HAP-1 (cell line): ENCODE measurements around the gene LCE2C.
"Not testable (repeated sequence)": the region's sequence is repeated elsewhere in the genome, so short reads cannot be mapped to it uniquely, and the experiment has no call there.

ENCODE experiments used
- DNase-seq, 2 experiments: peaks; one replicate each; pipeline ENCODE4 v3.0.0-alpha.2; 2016 to 2020; ENCODE audit warnings: low spot score in 2 of 2
- H3K27me3 ChIP-seq: fragments of 250-450 bp; sonication (Bioruptor Pico); 2 replicates; pipeline ENCODE4 v1.5.1; 2020; ENCODE audit warnings: low read depth, mild to moderate bottlenecking, moderate library complexity
- H3K36me3 ChIP-seq: fragments of 250-450 bp; sonication (Bioruptor Pico); replicated peaks from 2 replicates; pipeline ENCODE4 v1.5.1; 2020; ENCODE audit warnings: mild to moderate bottlenecking
- H3K4me1 ChIP-seq: fragments of 250-450 bp; sonication (Bioruptor Pico); 2 replicates; pipeline ENCODE4 v1.5.1; 2020; ENCODE audit warnings: mild to moderate bottlenecking
- H3K4me3 ChIP-seq: fragments of 250-450 bp; sonication (Bioruptor Pico); 2 replicates; pipeline ENCODE4 v1.5.1; 2020; ENCODE audit warnings: mild to moderate bottlenecking, moderate library complexity
- H3K9me3 ChIP-seq: fragments of 250-450 bp; sonication (Bioruptor Pico); 2 replicates; pipeline ENCODE4 v1.5.1; 2020; ENCODE audit warnings: mild to moderate bottlenecking, moderate library complexity
- in situ Hi-C: fragments of 300-500 bp; cut with MboI; formaldehyde crosslinking; loops from 3 replicates; pipeline ENCODE4 v1.14.3; 2020; ENCODE audit warnings: low sequenced_read_pairs, inconsistent platforms, mixed read lengths

The LCE2C gene

DNA sequence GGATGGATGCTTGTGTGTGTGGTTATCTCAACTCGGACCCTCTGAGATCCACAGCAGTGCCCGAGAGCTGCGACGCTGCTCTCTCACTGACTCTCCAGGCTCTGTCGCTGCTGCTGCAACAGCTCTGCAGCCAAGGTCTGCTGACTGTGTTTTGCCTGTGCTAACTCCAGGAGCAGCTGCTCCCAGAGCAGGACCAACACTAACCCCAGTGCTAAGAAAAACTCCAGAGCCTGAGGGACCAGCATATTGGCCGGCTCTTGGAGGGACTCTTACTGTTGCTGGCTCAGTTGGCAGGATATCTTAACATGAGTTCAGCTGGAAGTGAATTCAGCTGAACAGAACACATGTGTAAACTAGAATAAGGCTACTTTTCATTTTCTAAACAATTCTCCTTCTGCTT is 4.4 kb downstream of the LCE2C start:
- peaks cover 4% of the 10 kb centered on the region; the same call in 1 of the 2 replicates for H3K27me3 ChIP-seq
- H3K9me3 ChIP-seq: no peaks in the 10 kb centered on the region
- DNase-seq: no peak
- H3K4me1 ChIP-seq: no peaks in the 10 kb centered on the region
- no peaks in the 10 kb centered on the region for H3K36me3 ChIP-seq
- in situ Hi-C loops: no loop called here
- no peak overlapping the region for H3K4me3 ChIP-seq

DNA sequence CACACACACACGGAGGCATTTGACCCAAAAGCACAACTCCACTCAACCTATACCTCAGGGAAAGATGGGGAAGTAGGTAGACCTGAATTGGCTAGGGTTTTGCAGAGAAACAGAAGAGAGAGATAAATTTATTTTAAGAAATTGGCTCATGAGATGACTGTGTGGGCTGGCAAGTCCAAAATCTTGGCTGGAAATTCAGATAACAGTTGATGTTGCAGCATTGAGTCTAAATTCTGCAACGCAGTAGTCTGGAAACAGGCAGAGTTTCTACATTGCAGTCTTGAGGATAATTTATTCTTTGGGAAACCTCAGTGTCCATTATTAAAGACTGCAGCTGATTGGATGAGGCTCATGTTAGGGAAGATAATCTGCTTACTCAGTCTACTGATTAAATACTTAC is 6.5 kb downstream of the LCE2C start:
- H3K9me3 ChIP-seq: no peaks in the 10 kb centered on the region
- DNase-seq: no peak
- no peaks in the 10 kb centered on the region for H3K36me3 ChIP-seq
- no peak overlapping the region for H3K4me3 ChIP-seq
- peaks cover 4% of the 10 kb centered on the region; the same call in 1 of the 2 replicates for H3K27me3 ChIP-seq
- in situ Hi-C loops: no loop called here
- H3K4me1 ChIP-seq: no peaks in the 10 kb centered on the region

DNA sequence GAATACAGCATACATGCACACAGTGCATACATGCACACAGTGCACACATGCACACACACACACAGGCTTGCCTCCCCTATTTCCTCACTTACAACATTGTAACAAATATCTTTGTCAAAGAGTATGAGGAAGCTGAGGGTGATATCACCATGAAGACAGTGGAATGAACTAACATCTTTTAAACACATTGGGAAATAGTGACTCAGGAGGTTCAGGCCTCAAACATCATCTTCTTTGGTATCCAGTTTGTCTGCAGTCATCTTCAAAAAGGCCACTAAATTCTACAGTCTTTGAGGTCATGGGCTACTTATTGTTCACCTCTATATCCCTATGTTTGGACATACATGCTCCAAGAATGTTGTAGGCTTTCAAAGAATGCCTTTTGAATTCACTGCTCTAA is 8.8 kb downstream of the LCE2C start:
- peaks cover 4% of the 10 kb centered on the region; the same call in 1 of the 2 replicates for H3K27me3 ChIP-seq
- no peak overlapping the region for H3K4me3 ChIP-seq
- H3K4me1 ChIP-seq: no peaks in the 10 kb centered on the region
- no peaks in the 10 kb centered on the region for H3K9me3 ChIP-seq
- in situ Hi-C loops: no loop called here
- DNase-seq: no peak
- H3K36me3 ChIP-seq: no peaks in the 10 kb centered on the region

DNA sequence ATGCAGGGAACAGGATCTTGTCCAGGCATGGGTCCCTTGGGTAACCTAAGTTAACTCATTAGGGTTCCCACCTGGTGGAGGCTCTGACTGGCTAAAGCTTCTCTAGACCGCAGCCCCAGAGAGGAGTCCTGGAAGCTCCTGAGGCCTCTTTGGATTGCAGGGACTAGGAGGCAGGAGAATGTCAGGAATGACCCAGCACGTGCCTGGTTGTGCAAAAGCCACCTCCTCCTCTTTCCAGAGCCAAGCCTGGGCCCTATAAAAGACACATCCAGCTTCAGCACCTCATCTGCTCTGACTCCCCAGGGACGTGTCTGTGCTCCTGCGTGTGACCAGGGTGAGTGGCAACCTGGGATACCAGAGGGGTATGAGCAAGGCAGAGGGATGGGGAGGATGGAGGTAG is 10.7 kb downstream of the LCE2C start, which contains the start of gene LCE2B:
Gene LCE2B (plus strand): TSS at position 301 of the 400 bp plus-strand sequence. CDS start 721 bp downstream, outside the sequence.
- H3K4me3 ChIP-seq, DNase-seq, H3K36me3 ChIP-seq, in situ Hi-C loops, H3K9me3 ChIP-seq, H3K27me3 ChIP-seq, H3K4me1 ChIP-seq: not testable (repeated sequence)

DNA sequence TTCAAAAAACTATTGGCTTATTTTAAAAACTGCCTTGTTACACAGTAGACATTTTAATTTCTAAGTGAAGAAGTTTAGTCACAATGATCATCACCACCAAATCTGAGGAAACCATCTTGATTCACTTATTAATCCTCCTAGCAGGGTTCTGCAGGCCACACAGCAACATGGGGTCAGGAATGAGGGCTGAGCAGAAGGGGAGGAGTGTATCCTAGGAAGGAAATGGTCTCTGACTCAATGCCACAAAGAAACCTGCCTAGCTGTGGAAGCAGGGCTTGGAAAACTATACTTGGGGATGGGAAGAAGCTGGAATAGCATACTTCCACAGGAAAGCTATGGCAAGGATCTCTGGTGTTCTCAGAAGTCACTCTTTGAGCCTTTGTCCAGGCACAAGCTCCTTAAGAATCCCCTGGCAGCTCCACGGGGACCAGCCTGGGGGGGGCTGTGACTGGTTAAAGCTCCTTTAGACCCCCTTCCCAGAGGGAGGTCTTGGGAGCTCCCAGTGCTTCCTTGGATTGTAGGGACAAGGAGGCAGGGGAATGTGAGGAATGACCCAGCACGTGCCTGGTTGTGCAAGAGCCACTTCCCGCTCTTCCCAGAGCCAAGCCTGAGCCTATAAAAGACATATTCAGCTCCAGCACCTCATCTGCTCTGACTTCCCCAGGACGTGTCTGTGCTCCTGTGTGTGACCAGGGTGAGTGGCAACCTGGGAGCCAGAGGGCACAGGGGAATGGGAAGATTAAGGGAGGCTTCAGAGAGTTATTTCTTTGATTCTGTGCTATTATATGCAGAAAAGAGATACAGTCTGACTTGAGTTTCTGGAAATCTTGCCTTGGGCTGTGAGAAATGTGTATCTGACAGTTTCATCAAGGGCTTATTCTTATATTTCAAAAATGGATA is 22.9 kb downstream of the LCE2C start, which contains the start of gene LCE2A:
Gene LCE2A (plus strand): TSS at position 645 of the 900 bp plus-strand sequence. CDS start 557 bp downstream, outside the sequence.
- H3K27me3 ChIP-seq: no peaks in the 10 kb centered on the region
- H3K9me3 ChIP-seq: no peaks in the 10 kb centered on the region
- in situ Hi-C loops: no loop called here
- H3K36me3 ChIP-seq: no peaks in the 10 kb centered on the region
- H3K4me3 ChIP-seq: no peak within 1 kb of the TSS
- no peaks in the 10 kb centered on the region for H3K4me1 ChIP-seq
- no peak for DNase-seq

DNA sequence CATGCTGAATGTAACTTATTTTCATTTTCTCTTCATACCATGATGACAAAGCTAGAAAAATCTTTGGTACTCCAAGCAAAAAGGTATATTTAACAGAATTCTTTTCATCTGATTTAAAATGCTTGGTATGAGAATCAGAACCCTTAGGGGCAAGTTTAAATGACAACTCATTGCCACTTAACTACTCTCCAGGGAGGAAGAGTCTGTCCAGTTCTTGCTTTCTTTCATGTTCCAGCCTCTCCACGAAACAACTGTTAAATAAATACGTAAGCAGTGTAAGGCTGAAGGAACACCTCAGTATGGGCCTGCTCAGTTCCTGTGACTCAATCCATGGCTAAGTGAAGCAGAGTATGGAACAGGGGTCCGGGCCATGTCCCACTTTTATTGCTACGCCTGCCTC is 24.7 kb downstream of the LCE2C start:
- H3K4me3 ChIP-seq: no peak overlapping the region
- no peaks in the 10 kb centered on the region for H3K27me3 ChIP-seq
- no peaks in the 10 kb centered on the region for H3K9me3 ChIP-seq
- H3K4me1 ChIP-seq: no peaks in the 10 kb centered on the region
- no peaks in the 10 kb centered on the region for H3K36me3 ChIP-seq
- DNase-seq: no peak
- in situ Hi-C loops: no loop called here

DNA sequence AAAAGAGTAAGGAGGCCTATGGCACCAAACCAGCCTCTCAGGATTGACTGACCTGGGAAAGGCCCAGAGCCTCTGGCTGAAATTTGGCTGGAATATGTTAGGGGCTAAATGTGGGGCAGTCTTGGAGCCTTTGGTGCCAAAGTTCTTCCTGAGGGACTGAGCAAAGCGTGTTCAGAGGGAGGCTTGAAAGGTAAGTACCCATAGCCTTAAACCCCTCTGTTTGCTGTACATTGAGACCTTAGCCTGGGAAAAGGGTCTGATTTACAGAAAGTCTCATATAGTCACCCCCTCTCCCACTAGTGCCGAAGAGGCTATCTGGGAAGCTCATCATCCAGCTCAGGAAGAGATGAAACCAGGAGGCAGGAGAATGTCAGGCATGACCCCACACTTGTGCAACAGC is 32.8 kb downstream of the LCE2C start, which contains the start of gene LCE4A:
Gene LCE4A (plus strand): TSS at position 301 of the 400 bp plus-strand sequence. CDS start 916 bp downstream, outside the sequence.
- in situ Hi-C loops: no loop called here
- H3K4me3 ChIP-seq: no peak within 1 kb of the TSS
- no peaks in the 10 kb centered on the region for H3K4me1 ChIP-seq
- no peaks in the 10 kb centered on the region for H3K36me3 ChIP-seq
- no peaks in the 10 kb centered on the region for H3K27me3 ChIP-seq
- no peaks in the 10 kb centered on the region for H3K9me3 ChIP-seq
- no peak for DNase-seq

DNA sequence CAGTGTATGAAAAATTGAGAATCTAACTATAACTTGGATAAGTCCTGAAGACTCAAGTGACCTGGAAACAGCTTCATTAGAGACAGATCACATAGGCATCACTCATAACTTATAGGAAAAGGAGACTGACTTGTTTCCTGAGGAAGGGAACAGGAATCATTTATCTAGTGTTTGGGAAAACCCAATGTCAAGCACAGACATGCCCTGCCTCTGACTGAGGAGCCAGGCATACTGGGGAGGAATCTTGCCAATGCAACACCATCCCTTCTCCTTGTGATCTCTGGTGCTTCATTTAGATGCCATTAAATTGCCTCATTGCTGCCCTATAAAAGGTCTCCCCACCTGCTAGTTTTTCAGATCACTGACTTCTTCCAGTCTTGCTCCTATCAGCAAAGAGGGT is 43.2 kb downstream of the LCE2C start:
- Histone ChIP-seq H3K27me3 (no peaks in the 10 kb centered on the region), H3K4me3 (no peak overlapping the region), H3K9me3 (no peaks in the 10 kb centered on the region), H3K36me3 (no peaks in the 10 kb centered on the region), H3K4me1 (no peaks in the 10 kb centered on the region)
- in situ Hi-C loops: no loop called here
- no peak for DNase-seq

DNA sequence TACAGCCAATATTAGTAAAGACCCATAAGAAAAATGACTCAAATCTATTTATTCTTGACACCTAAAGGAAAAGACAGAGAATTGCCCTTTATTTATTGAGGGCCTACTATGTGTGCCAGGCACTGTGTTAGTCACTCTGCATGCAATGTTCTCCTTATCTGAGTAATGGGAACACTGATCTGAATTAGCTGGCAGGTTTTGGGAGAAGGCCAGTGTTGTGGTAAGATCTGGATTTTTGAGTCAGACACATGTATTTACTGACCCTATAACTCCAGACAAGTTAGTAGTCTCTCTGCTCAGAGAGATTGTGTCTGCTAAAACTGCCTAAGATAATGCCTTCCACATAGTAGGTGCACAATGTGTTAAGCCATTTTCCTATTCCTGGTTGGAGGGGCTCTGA is 50.2 kb downstream of the LCE2C start:
- no peak for DNase-seq
- Histone ChIP-seq H3K27me3 (no peaks in the 10 kb centered on the region), H3K4me3 (no peak overlapping the region), H3K9me3 (no peaks in the 10 kb centered on the region), H3K36me3 (no peaks in the 10 kb centered on the region), H3K4me1 (no peaks in the 10 kb centered on the region)
- in situ Hi-C loops: no loop called here
